H9 (cell line): ENCODE data around the gene TRANK1. TPM values are rescaled to one million over a fixed set of nuclear protein-coding genes. Genes with fewer than 3 reads are reported as not detected.

ENCODE experiments used
- DNase-seq: peaks from one replicate; pipeline ENCODE4 v3.0.0-alpha.2; 2017
- H2AFZ ChIP-seq: one replicate; pipeline ENCODE4 v1.6.1; 2013; ENCODE audit warnings: mild to moderate bottlenecking, low read length, control low read depth, moderate library complexity
- H2AK5ac ChIP-seq: 2 replicates; pipeline ENCODE4 v1.6.1; 2013; ENCODE audit warnings: low read length, control low read depth, mixed read lengths; ENCODE audit not compliant: insufficient read length
- H2BK120ac ChIP-seq: one replicate; pipeline ENCODE4 v1.6.1; 2013; ENCODE audit warnings: low read depth, mild to moderate bottlenecking, low read length, control low read depth, inconsistent platforms; ENCODE audit not compliant: poor library complexity, severe bottlenecking
- H2BK12ac ChIP-seq: 2 replicates; pipeline ENCODE4 v1.6.1; 2013; ENCODE audit warnings: low read length, control low read depth, mixed read lengths, low read depth; ENCODE audit not compliant: insufficient read length
- H2BK15ac ChIP-seq: 2 replicates; pipeline ENCODE4 v1.6.1; 2013; ENCODE audit warnings: low read depth, low read length, control low read depth
- H2BK20ac ChIP-seq: one replicate; pipeline ENCODE4 v1.6.1; 2013; ENCODE audit warnings: low read depth, mild to moderate bottlenecking, low read length, control low read depth, inconsistent platforms; ENCODE audit not compliant: poor library complexity, severe bottlenecking
- H2BK5ac ChIP-seq: 2 replicates; pipeline ENCODE4 v1.6.1; 2013; ENCODE audit warnings: low read length, control low read depth, mixed read lengths; ENCODE audit not compliant: insufficient read length
- H3K14ac ChIP-seq: 2 replicates; pipeline ENCODE4 v1.6.1; 2013; ENCODE audit warnings: low read length, control low read depth; ENCODE audit not compliant: insufficient read depth
- H3K18ac ChIP-seq: 2 replicates; pipeline ENCODE4 v1.6.1; 2013; ENCODE audit warnings: low read depth, mild to moderate bottlenecking, mixed read lengths, low read length, control low read depth; ENCODE audit not compliant: insufficient read length
- H3K23ac ChIP-seq: 2 replicates; pipeline ENCODE4 v1.6.1; 2013; ENCODE audit warnings: low read length, control low read depth, mixed read lengths, low read depth; ENCODE audit not compliant: insufficient read length
- H3K23me2 ChIP-seq: 2 replicates; pipeline ENCODE4 v1.6.1; 2013; ENCODE audit warnings: low read depth, mild to moderate bottlenecking, mixed read lengths, low read length, control low read depth; ENCODE audit not compliant: insufficient read length, poor library complexity, severe bottlenecking
- H3K27ac ChIP-seq: 2 replicates; pipeline ENCODE4 v1.5.1; 2013; ENCODE audit warnings: low read length, control low read depth, mixed read lengths, low read depth; ENCODE audit not compliant: insufficient read length
- H3K27me3 ChIP-seq: 2 replicates; pipeline ENCODE4 v1.6.1; 2013; ENCODE audit warnings: low read length, control low read depth, inconsistent platforms; ENCODE audit not compliant: insufficient read depth
- H3K4ac ChIP-seq: 2 replicates; pipeline ENCODE4 v1.6.1; 2013; ENCODE audit warnings: low read depth, mild to moderate bottlenecking, control low read depth, inconsistent platforms, low read length, moderate library complexity
- H3K4me1 ChIP-seq: 2 replicates; pipeline ENCODE4 v1.6.1; 2013; ENCODE audit warnings: low read length, control low read depth, inconsistent platforms; ENCODE audit not compliant: insufficient read depth
- H3K4me2 ChIP-seq: 2 replicates; pipeline ENCODE4 v1.6.1; 2013; ENCODE audit warnings: low read length, control low read depth, mixed read lengths; ENCODE audit not compliant: insufficient read length, insufficient read depth
- H3K56ac ChIP-seq: 2 replicates; pipeline ENCODE4 v1.6.1; 2013; ENCODE audit warnings: low read depth, mild to moderate bottlenecking, mixed read lengths, low read length, control low read depth; ENCODE audit not compliant: insufficient read length
- H3K79me1 ChIP-seq: 2 replicates; pipeline ENCODE4 v1.6.1; 2013; ENCODE audit warnings: low read depth, mild to moderate bottlenecking, moderate library complexity, low read length, control low read depth, inconsistent platforms; ENCODE audit not compliant: insufficient read depth, poor library complexity, severe bottlenecking
- H3K79me2 ChIP-seq: 2 replicates; pipeline ENCODE4 v1.6.1; 2013; ENCODE audit warnings: low read length, control low read depth, inconsistent platforms; ENCODE audit not compliant: insufficient read depth
- H3K9ac ChIP-seq: 2 replicates; pipeline ENCODE4 v1.6.1; 2013; ENCODE audit warnings: low read length, control low read depth, mixed read lengths; ENCODE audit not compliant: insufficient read length; ENCODE audit errors: extremely low read depth
- H3K9me3 ChIP-seq: one replicate; pipeline ENCODE4 v1.6.1; 2013; ENCODE audit warnings: low read depth, low read length, inconsistent platforms; ENCODE audit not compliant: control insufficient read depth
- H3T11ph ChIP-seq: one replicate; pipeline ENCODE4 v1.6.1; 2013; ENCODE audit warnings: mild to moderate bottlenecking, low read length, control low read depth, inconsistent platforms
- H4K20me1 ChIP-seq: one replicate; pipeline ENCODE4 v1.6.1; 2013; ENCODE audit not compliant: control insufficient read depth, insufficient read length, insufficient read depth
- H4K5ac ChIP-seq: 2 replicates; pipeline ENCODE4 v1.6.1; 2013; ENCODE audit warnings: low read depth, mild to moderate bottlenecking, mixed read lengths, low read length, control low read depth; ENCODE audit not compliant: insufficient read length
- H4K8ac ChIP-seq: replicated peaks from 2 replicates; pipeline ENCODE4 v1.6.1; 2013; ENCODE audit warnings: low read length, control low read depth, mixed read lengths, low read depth; ENCODE audit not compliant: insufficient read length
- H4K91ac ChIP-seq: 2 replicates; pipeline ENCODE4 v1.6.1; 2013; ENCODE audit warnings: low read depth, mild to moderate bottlenecking, moderate library complexity, mixed read lengths, low read length, control low read depth; ENCODE audit not compliant: insufficient read length
- H3K27ac Mint-ChIP-seq, 3 experiments: 2 replicates in 2 of 3; 3 replicates in 1 of 3; pipeline ENCODE4 v1.8.0; 2020 to 2021; ENCODE audit warnings: mixed read lengths in 3 of 3, mild to moderate bottlenecking in 1 of 3, moderate library complexity in 1 of 3
- H3K27me3 Mint-ChIP-seq: 2 replicates; pipeline ENCODE4 v1.8.0; 2021; ENCODE audit warnings: low read depth, mild to moderate bottlenecking, moderate library complexity, mixed read lengths
- H3K36me3 Mint-ChIP-seq, 3 experiments: 2 replicates in 2 of 3; 3 replicates in 1 of 3; pipeline ENCODE4 v1.8.0; 2020 to 2021; ENCODE audit warnings: low read depth in 3 of 3, mixed read lengths in 3 of 3; ENCODE audit not compliant: insufficient read depth in 1 of 3
- H3K4me1 Mint-ChIP-seq, 2 experiments: 2 replicates each; pipeline ENCODE4 v1.8.0; 2020; ENCODE audit warnings: mixed read lengths in 2 of 2
- H3K4me3 Mint-ChIP-seq, 2 experiments: 2 replicates in 1 of 2; 3 replicates in 1 of 2; pipeline ENCODE4 v1.8.0; 2020 to 2021; ENCODE audit warnings: mild to moderate bottlenecking in 2 of 2, mixed read lengths in 2 of 2, moderate library complexity in 1 of 2
- H3K9me3 Mint-ChIP-seq, 2 experiments: 2 replicates in 1 of 2; 3 replicates in 1 of 2; pipeline ENCODE4 v1.8.0; 2020; ENCODE audit warnings: mild to moderate bottlenecking in 2 of 2, mixed read lengths in 2 of 2, moderate library complexity in 1 of 2
- WGBS: extraction: QIAGEN DNeasy Blood & Tissue Kit; methylation state at CpG from one replicate; pipeline ENCODE4 v1.1.7; 2013; ENCODE audit warnings: missing lambda C conversion rate, low lambda C conversion rate, mixed read lengths; ENCODE audit not compliant: insufficient read length; ENCODE audit errors: extremely low coverage; 5-methylcytosine and 5-hydroxymethylcytosine counted together
- total RNA-seq: library from RNA; stranded (reverse); gene quantifications from 2 replicates; pipeline ENCODE4 v1.2.1, GENCODE V29; 2021
- TF ChIP-seq, protein P1 (sequence below): fragments of 200-600 bp; sonication (generic); conservative IDR thresholded peaks from 3 replicates; pipeline ENCODE4 v1.8.0; 2021; ENCODE audit warnings: antibody characterized with exemption, mild to moderate bottlenecking

TRANK1 gene
- total RNA-seq, 1 experiment from 2014 or later, result 5.9 TPM

- Mint-ChIP-seq H3K4me3 (no peak overlapping the region), H3K27me3 (no peaks in the 10 kb centered on the region), H3K9me3 (peaks cover 4 to 12% of the 10 kb centered on the region in 2 experiments; a peak in 4 of 5 replicates), H3K27ac (peak overlapping the region in 1 of 3 experiments; percentile 66; a peak in 1 of 7 replicates), H3K36me3 (peaks cover 9 to 28% (median 12%) of the 10 kb centered on the region in 3 experiments), H3K4me1 (no peaks in the 10 kb centered on the region)
- Histone ChIP-seq H3K9ac (no peak overlapping the region), H3K4ac (no peak overlapping the region), H4K8ac (no peak overlapping the region), H4K5ac (no peak overlapping the region), H2BK120ac (no peak overlapping the region), H2AK5ac (no peak overlapping the region), H3K27ac (no peak overlapping the region), H3K56ac (no peak overlapping the region), H3T11ph (no peak overlapping the region), H4K91ac (no peak overlapping the region), H2AFZ (no peak overlapping the region), H2BK5ac (no peak overlapping the region), H3K4me1 (no peaks in the 10 kb centered on the region), H3K14ac (no peak overlapping the region), H3K79me1 (no peaks in the 10 kb centered on the region), H2BK12ac (no peak overlapping the region), H4K20me1 (no peaks in the 10 kb centered on the region), H3K27me3 (no peaks in the 10 kb centered on the region), H3K9me3 (no peaks in the 10 kb centered on the region), H2BK20ac (no peak overlapping the region), H3K18ac (no peak overlapping the region), H3K4me2 (no peak overlapping the region), H3K23me2 (no peaks in the 10 kb centered on the region), H3K23ac (no peak overlapping the region), H3K79me2 (no peaks in the 10 kb centered on the region), H2BK15ac (no peak overlapping the region)
- TF ChIP-seq, protein P1, sequence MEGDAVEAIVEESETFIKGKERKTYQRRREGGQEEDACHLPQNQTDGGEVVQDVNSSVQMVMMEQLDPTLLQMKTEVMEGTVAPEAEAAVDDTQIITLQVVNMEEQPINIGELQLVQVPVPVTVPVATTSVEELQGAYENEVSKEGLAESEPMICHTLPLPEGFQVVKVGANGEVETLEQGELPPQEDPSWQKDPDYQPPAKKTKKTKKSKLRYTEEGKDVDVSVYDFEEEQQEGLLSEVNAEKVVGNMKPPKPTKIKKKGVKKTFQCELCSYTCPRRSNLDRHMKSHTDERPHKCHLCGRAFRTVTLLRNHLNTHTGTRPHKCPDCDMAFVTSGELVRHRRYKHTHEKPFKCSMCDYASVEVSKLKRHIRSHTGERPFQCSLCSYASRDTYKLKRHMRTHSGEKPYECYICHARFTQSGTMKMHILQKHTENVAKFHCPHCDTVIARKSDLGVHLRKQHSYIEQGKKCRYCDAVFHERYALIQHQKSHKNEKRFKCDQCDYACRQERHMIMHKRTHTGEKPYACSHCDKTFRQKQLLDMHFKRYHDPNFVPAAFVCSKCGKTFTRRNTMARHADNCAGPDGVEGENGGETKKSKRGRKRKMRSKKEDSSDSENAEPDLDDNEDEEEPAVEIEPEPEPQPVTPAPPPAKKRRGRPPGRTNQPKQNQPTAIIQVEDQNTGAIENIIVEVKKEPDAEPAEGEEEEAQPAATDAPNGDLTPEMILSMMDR, result peak; percentile 68
- no peak for DNase-seq
- no CpG with 5 or more reads among the region's 3 CpGs for WGBS
Observed at GRCh38 chr3:36837089-36837488, 107.8 kb downstream of the TRANK1 start.
